ENCODE data around the gene MRPS23.

The MRPS23 gene

DNA sequence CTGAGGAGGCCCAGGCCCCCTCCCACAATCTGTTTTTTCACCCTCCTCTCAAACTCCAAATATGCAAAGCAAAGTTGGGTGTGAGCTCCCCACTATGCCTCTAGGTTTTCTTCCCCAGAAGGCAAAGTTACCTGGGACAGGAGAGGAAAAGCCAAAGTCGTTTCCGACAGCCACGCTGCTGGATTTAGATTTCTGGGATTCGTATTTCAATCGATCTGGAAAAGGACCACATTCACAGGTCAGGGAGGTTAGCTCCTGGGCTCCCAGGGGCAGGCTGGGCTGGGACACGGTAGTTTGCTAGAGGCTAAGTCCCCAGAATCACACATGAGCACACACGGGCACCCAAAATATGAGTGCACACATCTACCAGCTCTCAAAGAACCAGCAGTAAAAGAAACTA lies 21.3 kb upstream of the MRPS23 start:
- Histone ChIP-seq H2AFZ (ENCODE audit: low read depth) (no peak overlapping the region), H3K9ac (no peak overlapping the region), H3K27me3 (ENCODE audit: insufficient read depth, low read depth) (no peaks in the 10 kb centered on the region), H3K36me3 (ENCODE audit: insufficient read depth) (no peaks in the 10 kb centered on the region), H3K4me1 (ENCODE audit: low read depth, poor library complexity, severe bottlenecking) (peaks cover 30% of the 10 kb centered on the region), H3K4me2 (no peak overlapping the region), H3K79me2 (ENCODE audit: insufficient read depth, low read depth) (no peaks in the 10 kb centered on the region), H4K20me1 (ENCODE audit: insufficient read depth) (no peaks in the 10 kb centered on the region), H3K27ac (no peak overlapping the region), H3K4me3 (IDR thresholded peaks at IDR 0.05; ENCODE audit: insufficient read depth, low read depth, low read length) (no peak overlapping the region)
- TF ChIP-seq, protein P1, sequence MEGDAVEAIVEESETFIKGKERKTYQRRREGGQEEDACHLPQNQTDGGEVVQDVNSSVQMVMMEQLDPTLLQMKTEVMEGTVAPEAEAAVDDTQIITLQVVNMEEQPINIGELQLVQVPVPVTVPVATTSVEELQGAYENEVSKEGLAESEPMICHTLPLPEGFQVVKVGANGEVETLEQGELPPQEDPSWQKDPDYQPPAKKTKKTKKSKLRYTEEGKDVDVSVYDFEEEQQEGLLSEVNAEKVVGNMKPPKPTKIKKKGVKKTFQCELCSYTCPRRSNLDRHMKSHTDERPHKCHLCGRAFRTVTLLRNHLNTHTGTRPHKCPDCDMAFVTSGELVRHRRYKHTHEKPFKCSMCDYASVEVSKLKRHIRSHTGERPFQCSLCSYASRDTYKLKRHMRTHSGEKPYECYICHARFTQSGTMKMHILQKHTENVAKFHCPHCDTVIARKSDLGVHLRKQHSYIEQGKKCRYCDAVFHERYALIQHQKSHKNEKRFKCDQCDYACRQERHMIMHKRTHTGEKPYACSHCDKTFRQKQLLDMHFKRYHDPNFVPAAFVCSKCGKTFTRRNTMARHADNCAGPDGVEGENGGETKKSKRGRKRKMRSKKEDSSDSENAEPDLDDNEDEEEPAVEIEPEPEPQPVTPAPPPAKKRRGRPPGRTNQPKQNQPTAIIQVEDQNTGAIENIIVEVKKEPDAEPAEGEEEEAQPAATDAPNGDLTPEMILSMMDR (conservative IDR thresholded peaks at IDR 0.05; ENCODE audit: low read depth, low read length): no peak

DNA sequence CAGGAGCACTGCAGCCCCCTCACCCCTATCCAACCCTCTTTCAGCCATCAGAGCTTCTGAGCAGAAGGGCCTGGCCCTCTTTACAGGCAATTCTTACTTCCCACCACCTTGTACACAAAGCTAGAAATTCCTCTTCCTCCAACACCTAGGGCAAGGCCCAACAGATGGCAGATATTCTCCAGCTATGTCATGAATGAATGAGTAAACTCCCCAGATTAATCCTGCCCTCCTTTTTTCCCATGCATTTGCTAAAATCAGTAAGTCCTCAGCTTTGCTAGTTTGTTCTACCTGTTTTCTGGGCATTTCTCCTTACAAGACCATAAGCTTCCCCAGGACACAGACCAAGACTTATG lies 20.4 kb upstream of the MRPS23 start:
- Histone ChIP-seq H3K4me3 (IDR thresholded peaks at IDR 0.05; ENCODE audit: insufficient read depth, low read depth, low read length) (no peak overlapping the region), H2AFZ (ENCODE audit: low read depth) (no peak overlapping the region), H3K27me3 (ENCODE audit: insufficient read depth, low read depth) (no peaks in the 10 kb centered on the region), H3K79me2 (ENCODE audit: insufficient read depth, low read depth) (no peaks in the 10 kb centered on the region), H3K4me1 (ENCODE audit: low read depth, poor library complexity, severe bottlenecking) (peaks cover 23% of the 10 kb centered on the region), H3K27ac (no peak overlapping the region), H4K20me1 (ENCODE audit: insufficient read depth) (no peaks in the 10 kb centered on the region), H3K36me3 (ENCODE audit: insufficient read depth) (no peaks in the 10 kb centered on the region), H3K9ac (no peak overlapping the region), H3K4me2 (no peak overlapping the region)
- TF ChIP-seq, protein P1 (conservative IDR thresholded peaks at IDR 0.05; ENCODE audit: low read depth, low read length): no peak

DNA sequence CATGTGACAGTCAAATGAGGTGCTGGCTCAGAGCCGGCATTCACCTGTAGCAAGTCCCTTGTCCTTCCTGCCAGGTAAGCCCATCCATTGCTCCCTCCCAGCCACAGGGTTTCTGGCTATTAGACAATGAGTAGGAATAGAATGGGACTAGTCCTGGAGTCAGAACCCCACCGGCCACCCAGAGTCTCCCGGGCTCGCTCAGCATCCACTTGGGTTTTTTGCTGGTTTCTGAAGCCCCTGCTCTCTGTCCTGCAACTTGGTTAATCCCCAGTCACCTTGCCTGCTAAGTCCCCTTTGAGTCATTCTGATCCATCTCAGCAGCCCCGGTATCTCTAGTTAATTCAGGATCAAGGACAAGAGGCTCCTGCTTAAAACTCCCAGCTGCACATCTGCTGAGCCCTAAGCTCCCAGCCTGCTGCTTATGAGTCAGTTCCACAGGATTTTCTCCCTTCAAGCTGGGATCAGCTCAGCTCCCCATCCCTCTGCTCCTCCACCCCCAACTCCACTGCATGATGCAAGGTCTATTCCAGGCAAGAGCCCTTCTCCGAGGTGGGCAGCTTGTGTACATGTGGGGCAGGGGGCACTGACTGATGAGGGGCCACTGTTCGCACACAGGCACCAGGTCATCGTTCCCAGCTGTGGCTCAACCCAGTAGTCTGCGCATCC lies 19.9 kb upstream of the MRPS23 start:
- Histone ChIP-seq H3K4me2 (no peak overlapping the region), H3K27me3 (ENCODE audit: insufficient read depth, low read depth) (no peaks in the 10 kb centered on the region), H2AFZ (ENCODE audit: low read depth) (no peak overlapping the region), H3K4me3 (IDR thresholded peaks at IDR 0.05; ENCODE audit: insufficient read depth, low read depth, low read length) (no peak overlapping the region), H3K4me1 (ENCODE audit: low read depth, poor library complexity, severe bottlenecking) (peaks cover 18% of the 10 kb centered on the region), H3K79me2 (ENCODE audit: insufficient read depth, low read depth) (no peaks in the 10 kb centered on the region), H3K27ac (no peak overlapping the region), H4K20me1 (ENCODE audit: insufficient read depth) (no peaks in the 10 kb centered on the region), H3K36me3 (ENCODE audit: insufficient read depth) (no peaks in the 10 kb centered on the region), H3K9ac (no peak overlapping the region)
- TF ChIP-seq, protein P1 (conservative IDR thresholded peaks at IDR 0.05; ENCODE audit: low read depth, low read length): no peak

DNA sequence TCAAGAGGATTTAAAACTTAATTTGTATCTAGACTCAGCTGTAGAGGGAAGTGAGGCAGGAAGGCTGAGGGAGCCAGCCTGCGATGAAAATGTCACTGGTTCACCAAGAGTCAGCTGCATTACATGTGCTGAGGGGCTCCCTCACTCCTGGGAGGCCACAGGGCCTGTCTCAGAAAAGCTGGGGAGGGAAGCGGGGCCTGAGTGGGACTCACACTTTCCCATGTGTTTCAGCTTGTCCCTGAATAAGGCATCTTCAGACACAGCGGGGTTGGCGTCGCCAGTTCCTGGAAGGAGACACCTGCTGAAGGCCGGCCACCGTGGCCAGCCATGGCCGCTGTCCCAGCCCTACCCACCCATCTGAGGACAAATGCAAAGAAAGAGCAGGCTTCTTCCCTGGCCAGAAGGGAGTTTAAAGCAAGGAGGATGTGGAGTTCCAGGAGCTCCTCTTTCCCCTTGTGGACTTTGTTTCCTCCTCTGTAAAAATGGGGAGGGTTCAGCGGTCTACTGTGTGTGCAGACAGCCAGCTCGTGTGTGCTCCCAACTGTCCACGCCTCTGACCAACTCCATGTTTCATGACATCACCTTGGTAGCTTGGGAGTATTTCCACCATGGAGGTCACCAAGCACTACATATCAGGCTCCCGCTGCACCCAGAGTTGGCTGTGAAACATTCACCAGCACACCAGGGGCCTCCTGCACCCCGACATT lies 19.2 kb upstream of the MRPS23 start:
- H2AFZ ChIP-seq (ENCODE audit: low read depth): no peak overlapping the region
- H3K4me1 ChIP-seq (ENCODE audit: low read depth, poor library complexity, severe bottlenecking): peaks cover 11% of the 10 kb centered on the region
- H3K27ac ChIP-seq: no peak overlapping the region
- TF ChIP-seq, protein P1 (conservative IDR thresholded peaks at IDR 0.05; ENCODE audit: low read depth, low read length): no peak
- H3K27me3 ChIP-seq (ENCODE audit: insufficient read depth, low read depth): no peaks in the 10 kb centered on the region
- H3K4me3 ChIP-seq (IDR thresholded peaks at IDR 0.05; ENCODE audit: insufficient read depth, low read depth, low read length): no peak overlapping the region
- H4K20me1 ChIP-seq (ENCODE audit: insufficient read depth): no peaks in the 10 kb centered on the region
- H3K79me2 ChIP-seq (ENCODE audit: insufficient read depth, low read depth): no peaks in the 10 kb centered on the region
- H3K9ac ChIP-seq: no peak overlapping the region
- H3K4me2 ChIP-seq: no peak overlapping the region
- no peaks in the 10 kb centered on the region for H3K36me3 ChIP-seq (ENCODE audit: insufficient read depth)
